GM23338 (cell line): ENCODE measurements around the gene ARID3A. TPM values are rescaled to one million over a fixed set of nuclear protein-coding genes. Genes with fewer than 3 reads are reported as not detected.

Source experiments
- ATAC-seq: fragments of 200-7000 bp; cut with Tn5 transposase; 3 replicates; pipeline ENCODE4 v1.9.1; 2020
- DNase-seq: peaks from one replicate; pipeline ENCODE4 v3.0.0-alpha.2; 2015; ENCODE audit warnings: low spot score
- H2AFZ ChIP-seq: fragments of 200-600 bp; sonication (generic); 2 replicates; pipeline ENCODE4 v1.8.0; 2016; ENCODE audit warnings: antibody characterized with exemption, mild to moderate bottlenecking, moderate library complexity
- H3F3A ChIP-seq: fragments of 200-600 bp; sonication (generic); replicated peaks from 2 replicates; pipeline ENCODE4 v1.8.0; 2017; ENCODE audit warnings: antibody characterized with exemption, mixed run types, low read depth
- H3K27ac ChIP-seq: fragments of 200-600 bp; sonication (generic); 2 replicates; pipeline ENCODE4 v1.6.1; 2016; ENCODE audit warnings: low read depth
- H3K27me3 ChIP-seq: fragments of 200-600 bp; sonication (generic); 2 replicates; pipeline ENCODE4 v1.8.0; 2016; ENCODE audit warnings: mild to moderate bottlenecking, mixed run types, moderate library complexity; ENCODE audit not compliant: insufficient read depth
- H3K36me3 ChIP-seq: fragments of 200-600 bp; sonication (generic); 2 replicates; pipeline ENCODE4 v1.8.0; 2016; ENCODE audit warnings: mild to moderate bottlenecking; ENCODE audit not compliant: insufficient read depth
- H3K4me1 ChIP-seq: fragments of 200-600 bp; sonication (generic); 2 replicates; pipeline ENCODE4 v1.8.0; 2016; ENCODE audit warnings: mild to moderate bottlenecking, moderate library complexity; ENCODE audit not compliant: insufficient read depth
- H3K4me2 ChIP-seq: fragments of 200-600 bp; sonication (generic); 2 replicates; pipeline ENCODE4 v1.7.1; 2017; ENCODE audit warnings: mixed run types
- H3K4me3 ChIP-seq: fragments of 200-600 bp; sonication (generic); 2 replicates; pipeline ENCODE4 v1.6.1; 2016; ENCODE audit warnings: mixed run types
- H3K79me2 ChIP-seq: fragments of 200-600 bp; sonication (generic); replicated peaks from 2 replicates; pipeline ENCODE4 v1.8.0; 2017; ENCODE audit warnings: mild to moderate bottlenecking; ENCODE audit not compliant: insufficient read depth
- H3K9me2 ChIP-seq: fragments of 200-600 bp; sonication (generic); 2 replicates; pipeline ENCODE4 v1.8.0; 2017; ENCODE audit not compliant: insufficient read depth
- H4K20me1 ChIP-seq: fragments of 200-600 bp; sonication (generic); replicated peaks from 2 replicates; pipeline ENCODE4 v1.8.0; 2017; ENCODE audit warnings: mild to moderate bottlenecking; ENCODE audit not compliant: insufficient read depth
- H3K27ac Mint-ChIP-seq: 2 replicates; pipeline ENCODE4 v1.8.0; 2020; ENCODE audit warnings: inconsistent platforms, mild to moderate bottlenecking, moderate library complexity, mixed read lengths
- H3K27me3 Mint-ChIP-seq: 3 replicates; pipeline ENCODE4 v1.8.0; 2022; ENCODE audit warnings: low read depth, mild to moderate bottlenecking, moderate library complexity, mixed read lengths, inconsistent platforms; ENCODE audit not compliant: insufficient read depth, poor library complexity
- H3K36me3 Mint-ChIP-seq: 3 replicates; pipeline ENCODE4 v1.8.0; 2021; ENCODE audit warnings: low read depth, mild to moderate bottlenecking, inconsistent platforms, moderate library complexity, mixed read lengths
- H3K4me1 Mint-ChIP-seq: 3 replicates; pipeline ENCODE4 v1.8.0; 2020; ENCODE audit warnings: mild to moderate bottlenecking, inconsistent platforms, mixed read lengths
- H3K4me3 Mint-ChIP-seq: 3 replicates; pipeline ENCODE4 v1.8.0; 2021; ENCODE audit warnings: moderate library complexity, mild to moderate bottlenecking, inconsistent platforms, mixed read lengths
- H3K9me3 Mint-ChIP-seq: 3 replicates; pipeline ENCODE4 v1.8.0; 2020; ENCODE audit warnings: moderate library complexity, mild to moderate bottlenecking, inconsistent platforms, mixed read lengths
- CREB1 ChIP-seq: fragments of 250-450 bp; sonication (Bioruptor Pico); IDR thresholded peaks from 2 replicates; pipeline ENCODE4 v1.5.0; 2020; ENCODE audit warnings: low read depth, mild to moderate bottlenecking, moderate library complexity
- EZH2phosphoT487 ChIP-seq: fragments of 200-600 bp; sonication (generic); IDR thresholded peaks from one replicate; pipeline ENCODE4 v1.8.1; 2018; ENCODE audit warnings: antibody characterized with exemption; ENCODE audit not compliant: unreplicated experiment
- POLR2AphosphoS5 ChIP-seq: IDR thresholded peaks from 2 replicates; pipeline ENCODE4 v1.6.1; 2016; ENCODE audit warnings: antibody characterized with exemption, low read depth
- STAT1 ChIP-seq: IDR thresholded peaks from one replicate; pipeline ENCODE4 v1.6.1; 2016; ENCODE audit warnings: antibody characterized with exemption; ENCODE audit not compliant: unreplicated experiment
- polyA plus RNA-seq: library from polyadenylated mRNA; unstranded; fragments of >200 nt; fragmentation: Nextera tagmentation; extraction: Ambion mirVana; gene quantifications from 2 replicates; pipeline ENCODE4 v1.2.1, GENCODE V29; 2016
- total RNA-seq: library from RNA; depleted of rRNA; stranded (reverse); fragments of >200 nt; shearing (Covaris generic); gene quantifications from 2 replicates; pipeline ENCODE4 v1.2.3, GENCODE V29; 2014
- TF ChIP-seq, protein P1 (sequence below): fragments of 250-450 bp; sonication (Bioruptor Pico); IDR thresholded peaks from 2 replicates; pipeline ENCODE4 v1.5.0; 2020; ENCODE audit warnings: mild to moderate bottlenecking, moderate library complexity
- TF ChIP-seq, protein P2 (sequence below): IDR thresholded peaks from one replicate; pipeline ENCODE4 v1.6.1; 2018; ENCODE audit warnings: antibody characterized with exemption; ENCODE audit not compliant: unreplicated experiment
- TF ChIP-seq, protein P3 (sequence below), 2 experiments: fragments of 200-600 bp in 1 of 2; sonication (generic) in 1 of 2; conservative IDR thresholded peaks; 2 replicates each; pipeline versions ENCODE4 v1.5.1 to v1.6.1; 2016 to 2017; ENCODE audit warnings: antibody characterized with exemption in 2 of 2, low read depth in 2 of 2, mild to moderate bottlenecking in 2 of 2, moderate library complexity in 1 of 2

Gene ARID3A
- total and polyA plus RNA-seq, 2 experiments from 2014 or later = 33.6 to 51.6 TPM

DNA sequence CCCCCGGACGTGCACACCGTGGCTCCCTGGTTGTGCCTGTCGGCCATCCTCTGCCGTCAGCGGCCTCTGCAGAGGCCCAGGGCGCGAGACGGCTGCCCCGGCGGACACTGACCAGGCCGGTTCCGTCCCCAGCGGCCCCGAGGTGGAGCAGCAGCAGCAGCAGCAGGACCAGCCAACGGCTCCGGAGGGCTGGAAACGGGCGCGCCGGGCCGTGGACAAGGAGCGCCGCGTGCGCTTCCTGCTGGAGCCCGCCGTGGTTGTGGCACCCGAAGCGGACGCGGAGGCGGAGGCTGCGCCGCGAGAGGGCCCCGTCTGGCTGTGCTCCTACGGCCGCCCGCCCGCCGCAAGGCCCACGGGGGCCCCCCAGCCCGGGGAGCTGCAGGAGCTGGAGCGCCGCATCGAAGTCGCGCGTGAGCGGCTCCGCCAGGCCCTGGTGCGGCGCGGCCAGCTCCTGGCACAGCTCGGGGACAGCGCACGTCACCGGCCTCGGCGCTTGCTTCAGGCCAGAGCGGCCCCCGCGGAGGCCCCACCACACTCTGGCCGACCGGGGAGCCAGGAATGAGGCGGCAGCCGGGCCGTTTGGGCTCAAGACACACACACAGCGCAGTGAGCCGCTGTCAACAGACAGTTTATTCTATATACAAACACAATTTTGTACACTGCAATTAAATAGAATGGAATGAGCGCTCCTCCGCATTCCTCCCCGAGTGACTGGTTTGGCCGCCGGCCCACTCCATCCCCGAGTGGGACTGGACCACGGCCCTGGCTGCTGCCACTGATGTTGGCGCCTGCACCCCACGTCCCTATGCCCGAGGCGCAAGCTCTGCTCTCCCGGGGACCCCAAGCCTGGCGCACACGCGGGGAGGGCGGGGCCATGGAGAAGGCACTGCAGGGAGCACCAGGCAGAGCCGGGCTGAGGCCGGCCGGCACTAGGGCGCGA, 83.5 kb downstream of the ARID3A start:
- peak; percentile 7 for ATAC-seq

DNA sequence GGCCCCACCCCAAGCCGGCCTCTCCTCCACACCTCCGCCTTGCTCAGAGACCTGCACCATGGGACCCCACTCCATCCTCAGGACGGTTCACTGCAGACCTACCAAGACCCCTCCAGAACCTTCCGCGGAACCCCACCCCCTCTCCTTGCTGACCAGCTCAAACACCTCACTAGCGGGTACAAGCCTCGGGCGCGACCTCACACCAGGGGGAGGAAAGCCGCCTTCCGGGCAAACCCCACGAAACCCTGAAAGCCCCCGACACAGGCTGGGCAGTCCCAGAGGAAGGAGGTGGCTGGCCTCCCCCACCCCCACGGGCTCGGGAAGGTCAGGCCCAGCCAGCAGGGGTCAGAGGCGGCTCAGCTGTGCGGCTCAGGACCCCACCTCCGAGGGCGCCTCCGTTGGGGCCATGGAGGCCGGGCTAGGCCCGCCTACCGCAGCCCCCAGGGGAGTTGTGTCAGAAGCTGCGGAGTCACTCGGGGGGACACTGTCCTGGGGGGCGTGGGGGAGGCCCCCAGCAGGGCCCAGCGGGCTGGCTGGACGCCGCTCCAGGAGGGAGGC, 84.2 kb downstream of the ARID3A start:
- Histone ChIP-seq H3K9me2 (no peaks in the 10 kb centered on the region), H3K27ac (0 out of 2 replicates have a peak overlapping the region, but pooled peaks have one; percentile 39), H3F3A (peaks cover 10% of the 10 kb centered on the region; the same call in 1 of the 2 replicates), H3K4me2 (no peak overlapping the region), H3K4me3 (no peak overlapping the region), H2AFZ (no peak overlapping the region), H3K27me3 (no peaks in the 10 kb centered on the region), H3K79me2 (peaks cover 15% of the 10 kb centered on the region), H4K20me1 (peaks cover 14% of the 10 kb centered on the region; the same call in 1 of the 2 replicates), H3K36me3 (no peaks in the 10 kb centered on the region), H3K4me1 (no peaks in the 10 kb centered on the region)
- no peak for DNase-seq
- Mint-ChIP-seq H3K36me3 (peaks cover 12% of the 10 kb centered on the region), H3K27me3 (peaks cover 17% of the 10 kb centered on the region), H3K27ac (no peak overlapping the region), H3K9me3 (peaks cover 5% of the 10 kb centered on the region; the same call in 1 of the 3 replicates), H3K4me3 (no peak overlapping the region), H3K4me1 (no peaks in the 10 kb centered on the region)
- no peak for TF ChIP-seq EZH2phosphoT487
- TF ChIP-seq, protein P1, sequence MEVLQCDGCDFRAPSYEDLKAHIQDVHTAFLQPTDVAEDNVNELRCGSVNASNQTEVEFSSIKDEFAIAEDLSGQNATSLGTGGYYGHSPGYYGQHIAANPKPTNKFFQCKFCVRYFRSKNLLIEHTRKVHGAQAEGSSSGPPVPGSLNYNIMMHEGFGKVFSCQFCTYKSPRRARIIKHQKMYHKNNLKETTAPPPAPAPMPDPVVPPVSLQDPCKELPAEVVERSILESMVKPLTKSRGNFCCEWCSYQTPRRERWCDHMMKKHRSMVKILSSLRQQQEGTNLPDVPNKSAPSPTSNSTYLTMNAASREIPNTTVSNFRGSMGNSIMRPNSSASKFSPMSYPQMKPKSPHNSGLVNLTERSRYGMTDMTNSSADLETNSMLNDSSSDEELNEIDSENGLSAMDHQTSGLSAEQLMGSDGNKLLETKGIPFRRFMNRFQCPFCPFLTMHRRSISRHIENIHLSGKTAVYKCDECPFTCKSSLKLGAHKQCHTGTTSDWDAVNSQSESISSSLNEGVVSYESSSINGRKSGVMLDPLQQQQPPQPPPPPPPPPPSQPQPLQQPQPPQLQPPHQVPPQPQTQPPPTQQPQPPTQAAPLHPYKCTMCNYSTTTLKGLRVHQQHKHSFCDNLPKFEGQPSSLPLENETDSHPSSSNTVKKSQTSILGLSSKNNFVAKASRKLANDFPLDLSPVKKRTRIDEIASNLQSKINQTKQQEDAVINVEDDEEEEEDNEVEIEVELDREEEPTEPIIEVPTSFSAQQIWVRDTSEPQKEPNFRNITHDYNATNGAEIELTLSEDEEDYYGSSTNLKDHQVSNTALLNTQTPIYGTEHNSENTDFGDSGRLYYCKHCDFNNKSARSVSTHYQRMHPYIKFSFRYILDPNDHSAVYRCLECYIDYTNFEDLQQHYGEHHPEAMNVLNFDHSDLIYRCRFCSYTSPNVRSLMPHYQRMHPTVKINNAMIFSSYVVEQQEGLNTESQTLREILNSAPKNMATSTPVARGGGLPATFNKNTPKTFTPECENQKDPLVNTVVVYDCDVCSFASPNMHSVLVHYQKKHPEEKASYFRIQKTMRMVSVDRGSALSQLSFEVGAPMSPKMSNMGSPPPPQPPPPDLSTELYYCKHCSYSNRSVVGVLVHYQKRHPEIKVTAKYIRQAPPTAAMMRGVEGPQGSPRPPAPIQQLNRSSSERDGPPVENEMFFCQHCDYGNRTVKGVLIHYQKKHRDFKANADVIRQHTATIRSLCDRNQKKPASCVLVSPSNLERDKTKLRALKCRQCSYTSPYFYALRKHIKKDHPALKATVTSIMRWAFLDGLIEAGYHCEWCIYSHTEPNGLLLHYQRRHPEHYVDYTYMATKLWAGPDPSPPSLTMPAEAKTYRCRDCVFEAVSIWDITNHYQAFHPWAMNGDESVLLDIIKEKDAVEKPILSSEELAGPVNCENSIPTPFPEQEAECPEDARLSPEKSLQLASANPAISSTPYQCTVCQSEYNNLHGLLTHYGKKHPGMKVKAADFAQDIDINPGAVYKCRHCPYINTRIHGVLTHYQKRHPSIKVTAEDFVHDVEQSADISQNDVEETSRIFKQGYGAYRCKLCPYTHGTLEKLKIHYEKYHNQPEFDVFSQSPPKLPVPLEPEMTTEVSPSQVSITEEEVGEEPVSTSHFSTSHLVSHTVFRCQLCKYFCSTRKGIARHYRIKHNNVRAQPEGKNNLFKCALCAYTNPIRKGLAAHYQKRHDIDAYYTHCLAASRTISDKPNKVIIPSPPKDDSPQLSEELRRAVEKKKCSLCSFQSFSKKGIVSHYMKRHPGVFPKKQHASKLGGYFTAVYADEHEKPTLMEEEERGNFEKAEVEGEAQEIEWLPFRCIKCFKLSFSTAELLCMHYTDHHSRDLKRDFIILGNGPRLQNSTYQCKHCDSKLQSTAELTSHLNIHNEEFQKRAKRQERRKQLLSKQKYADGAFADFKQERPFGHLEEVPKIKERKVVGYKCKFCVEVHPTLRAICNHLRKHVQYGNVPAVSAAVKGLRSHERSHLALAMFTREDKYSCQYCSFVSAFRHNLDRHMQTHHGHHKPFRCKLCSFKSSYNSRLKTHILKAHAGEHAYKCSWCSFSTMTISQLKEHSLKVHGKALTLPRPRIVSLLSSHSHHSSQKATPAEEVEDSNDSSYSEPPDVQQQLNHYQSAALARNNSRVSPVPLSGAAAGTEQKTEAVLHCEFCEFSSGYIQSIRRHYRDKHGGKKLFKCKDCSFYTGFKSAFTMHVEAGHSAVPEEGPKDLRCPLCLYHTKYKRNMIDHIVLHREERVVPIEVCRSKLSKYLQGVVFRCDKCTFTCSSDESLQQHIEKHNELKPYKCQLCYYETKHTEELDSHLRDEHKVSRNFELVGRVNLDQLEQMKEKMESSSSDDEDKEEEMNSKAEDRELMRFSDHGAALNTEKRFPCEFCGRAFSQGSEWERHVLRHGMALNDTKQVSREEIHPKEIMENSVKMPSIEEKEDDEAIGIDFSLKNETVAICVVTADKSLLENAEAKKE (CRISPR knock-in tag) = no peak
- TF ChIP-seq, protein P2, sequence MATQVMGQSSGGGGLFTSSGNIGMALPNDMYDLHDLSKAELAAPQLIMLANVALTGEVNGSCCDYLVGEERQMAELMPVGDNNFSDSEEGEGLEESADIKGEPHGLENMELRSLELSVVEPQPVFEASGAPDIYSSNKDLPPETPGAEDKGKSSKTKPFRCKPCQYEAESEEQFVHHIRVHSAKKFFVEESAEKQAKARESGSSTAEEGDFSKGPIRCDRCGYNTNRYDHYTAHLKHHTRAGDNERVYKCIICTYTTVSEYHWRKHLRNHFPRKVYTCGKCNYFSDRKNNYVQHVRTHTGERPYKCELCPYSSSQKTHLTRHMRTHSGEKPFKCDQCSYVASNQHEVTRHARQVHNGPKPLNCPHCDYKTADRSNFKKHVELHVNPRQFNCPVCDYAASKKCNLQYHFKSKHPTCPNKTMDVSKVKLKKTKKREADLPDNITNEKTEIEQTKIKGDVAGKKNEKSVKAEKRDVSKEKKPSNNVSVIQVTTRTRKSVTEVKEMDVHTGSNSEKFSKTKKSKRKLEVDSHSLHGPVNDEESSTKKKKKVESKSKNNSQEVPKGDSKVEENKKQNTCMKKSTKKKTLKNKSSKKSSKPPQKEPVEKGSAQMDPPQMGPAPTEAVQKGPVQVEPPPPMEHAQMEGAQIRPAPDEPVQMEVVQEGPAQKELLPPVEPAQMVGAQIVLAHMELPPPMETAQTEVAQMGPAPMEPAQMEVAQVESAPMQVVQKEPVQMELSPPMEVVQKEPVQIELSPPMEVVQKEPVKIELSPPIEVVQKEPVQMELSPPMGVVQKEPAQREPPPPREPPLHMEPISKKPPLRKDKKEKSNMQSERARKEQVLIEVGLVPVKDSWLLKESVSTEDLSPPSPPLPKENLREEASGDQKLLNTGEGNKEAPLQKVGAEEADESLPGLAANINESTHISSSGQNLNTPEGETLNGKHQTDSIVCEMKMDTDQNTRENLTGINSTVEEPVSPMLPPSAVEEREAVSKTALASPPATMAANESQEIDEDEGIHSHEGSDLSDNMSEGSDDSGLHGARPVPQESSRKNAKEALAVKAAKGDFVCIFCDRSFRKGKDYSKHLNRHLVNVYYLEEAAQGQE = no peak
- no peak for TF ChIP-seq STAT1
- no peak for TF ChIP-seq CREB1 (CRISPR knock-in tag)
- TF ChIP-seq, protein P3, sequence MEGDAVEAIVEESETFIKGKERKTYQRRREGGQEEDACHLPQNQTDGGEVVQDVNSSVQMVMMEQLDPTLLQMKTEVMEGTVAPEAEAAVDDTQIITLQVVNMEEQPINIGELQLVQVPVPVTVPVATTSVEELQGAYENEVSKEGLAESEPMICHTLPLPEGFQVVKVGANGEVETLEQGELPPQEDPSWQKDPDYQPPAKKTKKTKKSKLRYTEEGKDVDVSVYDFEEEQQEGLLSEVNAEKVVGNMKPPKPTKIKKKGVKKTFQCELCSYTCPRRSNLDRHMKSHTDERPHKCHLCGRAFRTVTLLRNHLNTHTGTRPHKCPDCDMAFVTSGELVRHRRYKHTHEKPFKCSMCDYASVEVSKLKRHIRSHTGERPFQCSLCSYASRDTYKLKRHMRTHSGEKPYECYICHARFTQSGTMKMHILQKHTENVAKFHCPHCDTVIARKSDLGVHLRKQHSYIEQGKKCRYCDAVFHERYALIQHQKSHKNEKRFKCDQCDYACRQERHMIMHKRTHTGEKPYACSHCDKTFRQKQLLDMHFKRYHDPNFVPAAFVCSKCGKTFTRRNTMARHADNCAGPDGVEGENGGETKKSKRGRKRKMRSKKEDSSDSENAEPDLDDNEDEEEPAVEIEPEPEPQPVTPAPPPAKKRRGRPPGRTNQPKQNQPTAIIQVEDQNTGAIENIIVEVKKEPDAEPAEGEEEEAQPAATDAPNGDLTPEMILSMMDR (conservative IDR thresholded peaks at IDR 0.05; ENCODE audit: low read depth in 2 of 2) = no peak; a peak in 1 of 4 replicates
- peak; percentile 3; the same call in 2 of the 3 replicates for ATAC-seq

More for the DNA sequence above, 83.5 kb downstream of the ARID3A start:
- Histone ChIP-seq H3K27me3 (no peaks in the 10 kb centered on the region), H3K4me1 (no peaks in the 10 kb centered on the region), H3K4me2 (no peak overlapping the region), H3K79me2 (peaks cover 7% of the 10 kb centered on the region), H4K20me1 (0 out of 2 replicates have a peak, but pooled peaks cover 14% of the 10 kb centered on the region), H2AFZ (no peak overlapping the region), H3F3A (peaks cover 10% of the 10 kb centered on the region; the same call in 1 of the 2 replicates), H3K4me3 (no peak overlapping the region), H3K9me2 (no peaks in the 10 kb centered on the region), H3K27ac (no peak overlapping the region), H3K36me3 (no peaks in the 10 kb centered on the region)
- Mint-ChIP-seq H3K36me3 (peaks cover 12% of the 10 kb centered on the region), H3K4me3 (no peak overlapping the region), H3K9me3 (peaks cover 5% of the 10 kb centered on the region; the same call in 1 of the 3 replicates), H3K4me1 (no peaks in the 10 kb centered on the region), H3K27me3 (peaks cover 18% of the 10 kb centered on the region), H3K27ac (no peak overlapping the region)
- DNase-seq = peak; percentile 44
- TF ChIP-seq EZH2phosphoT487 (no peak), POLR2AphosphoS5 (0 out of 2 replicates have a peak, but pooled peaks have one; percentile 1)
